ENCODE data around the gene SEPTIN11.

Gene SEPTIN11

DNA sequence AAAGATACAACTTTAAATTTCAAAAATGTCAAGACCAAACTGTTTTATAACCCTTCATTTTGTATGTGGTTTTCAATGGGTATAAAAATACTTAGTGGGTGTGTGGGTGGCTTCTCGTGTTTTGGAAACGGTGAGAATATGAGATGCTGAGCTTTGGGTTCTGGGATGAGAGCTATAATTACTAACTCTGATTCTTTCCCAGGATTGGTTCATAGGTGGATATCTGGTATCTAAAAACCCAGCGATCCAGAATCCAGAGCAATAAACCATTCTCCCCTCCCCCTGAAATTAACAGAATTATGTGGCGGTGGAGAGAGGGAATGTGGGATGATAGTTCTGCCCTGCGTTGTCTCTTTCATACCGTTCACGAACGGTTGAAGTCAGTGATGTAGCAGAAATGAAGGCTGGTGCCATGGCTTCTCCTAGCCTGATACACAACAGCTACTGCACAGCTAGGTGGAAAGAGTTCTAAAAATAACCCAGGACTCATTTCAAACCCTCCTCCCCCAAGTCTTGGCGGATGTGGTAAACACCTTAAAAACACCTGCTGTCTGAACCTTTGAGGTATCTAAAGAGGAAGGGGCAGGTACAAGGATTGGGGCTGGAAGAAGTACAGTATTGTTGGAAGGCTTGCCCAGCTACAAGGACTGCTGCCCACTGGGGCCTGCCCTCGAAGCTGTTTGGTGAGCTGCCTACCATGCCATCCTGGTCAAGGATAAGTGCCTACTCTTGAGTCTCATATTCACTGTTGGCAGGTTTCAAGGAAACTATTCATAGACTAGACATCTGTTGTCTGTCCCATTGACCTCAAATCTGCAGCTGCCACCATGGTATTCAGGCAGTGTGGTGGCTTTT is 44.5 kb downstream of the SEPTIN11 start:
- no peak overlapping the region for H3K27ac ChIP-seq (ENCODE audit: low read length)
- H3K4me1 ChIP-seq (ENCODE audit: control insufficient read depth, insufficient read depth, low read length): peaks cover 3% of the 10 kb centered on the region
- H3K9ac ChIP-seq (ENCODE audit: low read length in 2 of 2): no peak overlapping the region
- H3K36me3 ChIP-seq (ENCODE audit: control insufficient read depth in 2 of 2, insufficient read depth in 2 of 2, low read length in 2 of 2): peaks cover 15 to 24% of the 10 kb centered on the region in 2 donors
- H3K4me3 ChIP-seq (ENCODE audit: low read length in 2 of 2): no peak overlapping the region
- no peaks in the 10 kb centered on the region for H3K9me3 ChIP-seq (ENCODE audit: control insufficient read depth in 2 of 2, low read length in 2 of 2)
- H3K27me3 ChIP-seq (ENCODE audit: control insufficient read depth in 1 of 2, insufficient read depth in 2 of 2, low read length in 2 of 2): no peaks in the 10 kb centered on the region

DNA sequence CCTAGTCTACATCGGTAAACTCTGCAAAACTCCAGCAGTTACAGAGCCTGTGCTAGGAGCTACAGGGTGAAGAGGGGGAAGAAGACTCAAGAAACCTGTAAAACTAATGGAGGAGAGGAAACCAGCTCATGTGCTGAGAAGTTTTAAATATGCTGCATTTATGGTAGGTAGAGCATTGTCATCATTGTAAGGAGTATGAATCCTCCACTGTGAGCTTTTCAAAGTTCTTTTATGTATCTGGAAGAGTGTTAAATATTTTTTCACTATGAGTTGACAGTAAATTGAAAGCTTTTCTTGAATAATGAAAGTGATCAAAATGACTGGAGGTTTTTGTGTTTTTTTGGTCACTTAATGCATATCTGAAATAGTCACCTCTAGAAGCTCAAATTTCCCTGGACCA is 46.2 kb downstream of the SEPTIN11 start:
- H3K9me3 ChIP-seq (ENCODE audit: control insufficient read depth in 2 of 2, low read length in 2 of 2): no peaks in the 10 kb centered on the region
- H3K36me3 ChIP-seq (ENCODE audit: control insufficient read depth in 2 of 2, insufficient read depth in 2 of 2, low read length in 2 of 2): peaks cover 15 to 24% of the 10 kb centered on the region in 2 donors
- H3K4me3 ChIP-seq (ENCODE audit: low read length in 2 of 2): no peak overlapping the region
- no peaks in the 10 kb centered on the region for H3K27me3 ChIP-seq (ENCODE audit: control insufficient read depth in 1 of 2, insufficient read depth in 2 of 2, low read length in 2 of 2)
- H3K4me1 ChIP-seq (ENCODE audit: control insufficient read depth, insufficient read depth, low read length): peaks cover 3% of the 10 kb centered on the region
- no peak overlapping the region for H3K9ac ChIP-seq (ENCODE audit: low read length in 2 of 2)
- no peak overlapping the region for H3K27ac ChIP-seq (ENCODE audit: low read length)

DNA sequence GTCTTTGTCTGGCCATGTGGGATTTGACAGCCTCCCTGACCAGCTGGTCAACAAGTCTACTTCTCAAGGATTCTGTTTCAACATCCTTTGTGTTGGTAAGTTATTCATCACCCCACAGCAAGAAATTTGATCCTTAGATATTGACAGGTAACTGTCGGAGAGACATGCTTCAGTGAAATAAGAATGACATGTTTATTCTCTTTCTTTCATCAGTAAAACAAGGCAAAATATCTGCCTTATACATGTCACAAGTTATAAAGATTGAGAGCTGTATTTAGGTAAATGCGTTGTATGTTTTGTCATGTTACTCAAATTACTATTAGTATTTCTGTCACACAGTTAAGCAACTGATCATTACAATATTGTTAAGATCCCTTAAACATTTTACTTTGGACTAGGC is 46.9 kb downstream of the SEPTIN11 start:
- Histone ChIP-seq H3K27me3 (ENCODE audit: control insufficient read depth in 1 of 2, insufficient read depth in 2 of 2, low read length in 2 of 2) (no peaks in the 10 kb centered on the region), H3K4me3 (ENCODE audit: low read length in 2 of 2) (no peak overlapping the region), H3K9ac (ENCODE audit: low read length in 2 of 2) (no peak overlapping the region), H3K9me3 (ENCODE audit: control insufficient read depth in 2 of 2, low read length in 2 of 2) (no peaks in the 10 kb centered on the region), H3K36me3 (ENCODE audit: control insufficient read depth in 2 of 2, insufficient read depth in 2 of 2, low read length in 2 of 2) (peaks cover 15 to 24% of the 10 kb centered on the region in 2 donors), H3K4me1 (ENCODE audit: control insufficient read depth, insufficient read depth, low read length) (peaks cover 3% of the 10 kb centered on the region), H3K27ac (ENCODE audit: low read length) (no peak overlapping the region)

DNA sequence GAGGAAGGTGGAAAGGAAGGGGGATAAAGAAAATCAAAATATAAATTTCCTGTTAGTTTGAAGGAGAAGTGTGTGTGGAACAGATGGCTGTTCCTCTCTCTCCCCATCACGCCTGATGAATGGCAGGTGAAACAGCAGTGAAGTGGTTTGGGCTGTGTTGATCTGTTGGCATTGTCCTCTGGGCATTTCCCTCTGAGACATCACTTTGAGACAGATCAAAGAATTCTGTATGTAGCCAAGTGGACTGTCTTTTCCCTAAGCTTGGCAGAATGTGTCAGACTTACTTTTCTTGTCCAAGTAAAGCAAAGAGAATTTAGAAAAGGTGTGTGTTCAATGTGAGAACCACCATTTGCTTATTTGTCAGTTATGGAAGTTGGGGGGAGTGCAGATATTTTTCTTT is 47.5 kb downstream of the SEPTIN11 start:
- peaks cover 15 to 24% of the 10 kb centered on the region in 2 donors for H3K36me3 ChIP-seq (ENCODE audit: control insufficient read depth in 2 of 2, insufficient read depth in 2 of 2, low read length in 2 of 2)
- H3K9ac ChIP-seq (ENCODE audit: low read length in 2 of 2): no peak overlapping the region
- peaks cover 10% of the 10 kb centered on the region for H3K4me1 ChIP-seq (ENCODE audit: control insufficient read depth, insufficient read depth, low read length)
- H3K9me3 ChIP-seq (ENCODE audit: control insufficient read depth in 2 of 2, low read length in 2 of 2): no peaks in the 10 kb centered on the region
- no peak overlapping the region for H3K27ac ChIP-seq (ENCODE audit: low read length)
- H3K4me3 ChIP-seq (ENCODE audit: low read length in 2 of 2): no peak overlapping the region
- H3K27me3 ChIP-seq (ENCODE audit: control insufficient read depth in 1 of 2, insufficient read depth in 2 of 2, low read length in 2 of 2): no peaks in the 10 kb centered on the region

DNA sequence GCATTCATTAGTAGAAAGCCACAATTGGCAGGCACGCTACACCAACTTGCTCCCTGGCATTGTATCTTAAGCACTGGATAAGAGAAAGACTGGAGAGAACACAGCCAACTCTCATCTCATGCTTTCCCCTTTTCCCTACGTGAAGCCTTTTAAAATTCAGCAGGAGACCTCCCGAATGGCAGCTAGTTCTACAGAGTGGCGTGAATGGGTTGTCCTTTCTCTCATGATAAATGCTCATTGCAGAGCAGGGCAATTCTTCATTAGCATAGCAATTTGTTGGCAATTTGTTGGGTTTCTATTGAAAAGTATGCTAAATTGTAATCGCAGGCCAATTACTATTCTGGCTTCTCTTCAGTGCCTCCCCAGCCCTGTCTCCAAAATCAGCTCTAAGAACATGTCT is 48.0 kb downstream of the SEPTIN11 start:
- peaks cover 15 to 24% of the 10 kb centered on the region in 2 donors for H3K36me3 ChIP-seq (ENCODE audit: control insufficient read depth in 2 of 2, insufficient read depth in 2 of 2, low read length in 2 of 2)
- peaks cover 14% of the 10 kb centered on the region for H3K4me1 ChIP-seq (ENCODE audit: control insufficient read depth, insufficient read depth, low read length)

DNA sequence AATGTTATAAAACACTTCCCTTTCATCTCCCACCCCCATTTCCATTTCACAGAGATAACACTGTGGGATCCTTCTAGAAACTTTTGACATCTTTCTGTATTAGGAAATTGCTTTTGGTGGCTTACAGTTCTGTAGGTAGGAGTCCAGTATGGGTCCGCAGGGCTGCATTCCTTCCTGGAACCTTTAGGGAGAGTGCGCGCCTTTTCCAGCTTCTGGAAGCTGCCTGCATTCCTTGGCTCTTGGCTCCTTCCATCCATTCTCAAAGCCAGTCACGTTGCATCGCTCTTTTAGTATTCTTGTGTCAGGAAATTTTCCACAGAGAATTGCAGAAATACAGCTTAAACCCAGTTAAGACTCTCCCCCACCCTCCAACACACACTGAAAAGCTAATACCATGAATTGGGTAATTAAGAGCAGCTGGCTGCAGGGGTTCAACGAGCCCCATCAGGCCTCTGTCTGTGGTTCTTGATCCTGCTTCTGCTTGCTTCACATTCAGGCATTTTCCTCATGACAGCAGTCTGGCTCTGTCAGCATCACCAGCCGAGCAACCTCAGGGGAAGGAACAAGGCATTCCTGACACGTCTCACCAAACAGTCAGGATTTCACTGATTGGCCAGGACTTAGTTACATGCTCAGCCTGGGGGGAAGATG is 48.8 kb downstream of the SEPTIN11 start:
- Histone ChIP-seq H3K36me3 (ENCODE audit: control insufficient read depth in 2 of 2, insufficient read depth in 2 of 2, low read length in 2 of 2) (peaks cover 15 to 24% of the 10 kb centered on the region in 2 donors), H3K4me3 (ENCODE audit: low read length in 2 of 2) (no peak overlapping the region), H3K27ac (ENCODE audit: low read length) (no peak overlapping the region), H3K9ac (ENCODE audit: low read length in 2 of 2) (no peak overlapping the region), H3K4me1 (ENCODE audit: control insufficient read depth, insufficient read depth, low read length) (peaks cover 22% of the 10 kb centered on the region), H3K27me3 (ENCODE audit: control insufficient read depth in 1 of 2, insufficient read depth in 2 of 2, low read length in 2 of 2) (no peaks in the 10 kb centered on the region), H3K9me3 (ENCODE audit: control insufficient read depth in 2 of 2, low read length in 2 of 2) (no peaks in the 10 kb centered on the region)

More for the DNA sequence above, 48.0 kb downstream of the SEPTIN11 start:
- H3K9me3 ChIP-seq (ENCODE audit: control insufficient read depth in 2 of 2, low read length in 2 of 2): no peaks in the 10 kb centered on the region
- H3K27me3 ChIP-seq (ENCODE audit: control insufficient read depth in 1 of 2, insufficient read depth in 2 of 2, low read length in 2 of 2): no peaks in the 10 kb centered on the region
- no peak overlapping the region for H3K27ac ChIP-seq (ENCODE audit: low read length)
- H3K4me3 ChIP-seq (ENCODE audit: low read length in 2 of 2): no peak overlapping the region
- no peak overlapping the region for H3K9ac ChIP-seq (ENCODE audit: low read length in 2 of 2)
